GM12874 (cell line): ENCODE data around the gene ANK3.

Experiments used
- TF ChIP-seq, protein P1 (sequence below): IDR thresholded peaks from 2 replicates; pipeline ENCODE4 v1.5.1; 2011; ENCODE audit warnings: low read depth, mild to moderate bottlenecking, control low read depth, low read length, moderate library complexity; ENCODE audit not compliant: insufficient read depth

Gene ANK3

DNA sequence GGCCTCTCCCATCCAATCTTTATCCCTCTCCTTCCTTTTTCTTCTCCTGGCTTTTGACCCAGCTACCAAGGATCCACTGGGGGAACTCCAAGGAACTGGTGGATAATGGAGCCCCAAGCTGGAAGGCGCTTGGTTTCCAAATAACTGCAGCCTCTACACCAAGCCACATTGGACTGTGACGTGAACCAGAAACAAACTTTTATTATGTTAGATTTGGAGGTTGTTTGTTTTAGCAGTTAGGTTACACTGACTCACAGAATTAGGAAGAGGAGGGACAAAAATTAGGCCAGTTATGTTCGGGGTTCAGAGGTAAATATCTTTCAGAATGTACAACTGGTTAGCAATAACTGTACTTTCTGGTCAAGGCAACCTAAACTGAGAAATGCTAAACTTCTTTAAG is 21.3 kb upstream of the ANK3 start:
- TF ChIP-seq, protein P1, sequence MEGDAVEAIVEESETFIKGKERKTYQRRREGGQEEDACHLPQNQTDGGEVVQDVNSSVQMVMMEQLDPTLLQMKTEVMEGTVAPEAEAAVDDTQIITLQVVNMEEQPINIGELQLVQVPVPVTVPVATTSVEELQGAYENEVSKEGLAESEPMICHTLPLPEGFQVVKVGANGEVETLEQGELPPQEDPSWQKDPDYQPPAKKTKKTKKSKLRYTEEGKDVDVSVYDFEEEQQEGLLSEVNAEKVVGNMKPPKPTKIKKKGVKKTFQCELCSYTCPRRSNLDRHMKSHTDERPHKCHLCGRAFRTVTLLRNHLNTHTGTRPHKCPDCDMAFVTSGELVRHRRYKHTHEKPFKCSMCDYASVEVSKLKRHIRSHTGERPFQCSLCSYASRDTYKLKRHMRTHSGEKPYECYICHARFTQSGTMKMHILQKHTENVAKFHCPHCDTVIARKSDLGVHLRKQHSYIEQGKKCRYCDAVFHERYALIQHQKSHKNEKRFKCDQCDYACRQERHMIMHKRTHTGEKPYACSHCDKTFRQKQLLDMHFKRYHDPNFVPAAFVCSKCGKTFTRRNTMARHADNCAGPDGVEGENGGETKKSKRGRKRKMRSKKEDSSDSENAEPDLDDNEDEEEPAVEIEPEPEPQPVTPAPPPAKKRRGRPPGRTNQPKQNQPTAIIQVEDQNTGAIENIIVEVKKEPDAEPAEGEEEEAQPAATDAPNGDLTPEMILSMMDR, result no peak

DNA sequence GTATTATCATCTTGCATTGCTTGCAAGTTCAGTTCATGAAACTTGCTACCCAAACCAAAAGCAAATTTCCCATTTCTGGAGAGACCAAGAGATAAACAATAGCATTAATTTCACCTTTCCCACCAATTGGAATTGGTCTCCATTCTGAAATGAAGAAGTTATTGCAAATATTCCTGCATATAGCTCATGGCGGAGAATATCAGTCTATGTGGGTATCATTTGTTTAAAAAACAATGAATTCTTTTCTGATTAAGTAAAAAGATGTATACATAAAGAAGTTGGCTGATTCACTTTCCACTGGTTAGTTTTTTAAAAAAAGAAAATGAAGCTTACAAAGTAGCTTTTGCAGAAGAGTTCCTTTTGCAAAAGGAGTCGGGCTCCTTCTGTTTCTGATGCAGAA is 19.5 kb upstream of the ANK3 start:
- TF ChIP-seq, protein P1, result no peak

DNA sequence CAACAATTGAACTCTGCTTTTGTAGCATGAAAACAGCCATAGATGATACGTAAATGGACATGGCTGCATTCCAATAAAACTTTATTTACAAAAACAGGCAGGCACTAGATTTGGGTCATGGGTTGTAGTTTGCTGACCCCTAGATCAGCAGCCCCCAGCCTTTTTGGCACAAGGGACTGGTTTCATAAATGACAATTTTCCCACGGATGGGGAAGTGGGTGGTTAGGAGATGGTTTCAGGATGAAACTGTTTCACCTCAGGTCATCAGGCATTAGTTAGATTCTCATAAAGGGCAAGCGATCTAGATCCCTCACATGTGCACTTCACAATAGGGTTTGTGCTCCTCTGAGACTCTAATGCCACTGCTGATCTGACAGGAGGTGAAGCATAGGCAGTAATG is 16.5 kb upstream of the ANK3 start:
- TF ChIP-seq, protein P1, result no peak

DNA sequence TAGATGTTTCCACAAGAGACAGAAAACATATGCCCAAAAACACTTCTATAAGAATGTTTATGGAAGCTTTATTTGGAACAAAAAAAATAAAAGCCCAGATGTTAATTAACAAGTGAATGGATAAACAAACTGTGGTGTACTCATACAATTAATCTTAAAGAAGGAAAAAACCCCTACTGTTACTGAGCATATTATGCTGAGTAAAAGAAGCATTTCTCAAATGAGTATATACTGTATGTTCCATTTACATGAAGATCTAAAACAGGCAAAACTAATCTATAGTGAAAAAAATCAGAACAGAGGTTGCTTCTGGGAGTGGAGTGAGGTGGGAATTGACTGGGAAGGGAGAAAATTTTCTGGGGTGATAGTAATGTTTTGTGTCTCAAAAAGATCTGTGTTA is 15.5 kb upstream of the ANK3 start:
- TF ChIP-seq, protein P1, result no peak

DNA sequence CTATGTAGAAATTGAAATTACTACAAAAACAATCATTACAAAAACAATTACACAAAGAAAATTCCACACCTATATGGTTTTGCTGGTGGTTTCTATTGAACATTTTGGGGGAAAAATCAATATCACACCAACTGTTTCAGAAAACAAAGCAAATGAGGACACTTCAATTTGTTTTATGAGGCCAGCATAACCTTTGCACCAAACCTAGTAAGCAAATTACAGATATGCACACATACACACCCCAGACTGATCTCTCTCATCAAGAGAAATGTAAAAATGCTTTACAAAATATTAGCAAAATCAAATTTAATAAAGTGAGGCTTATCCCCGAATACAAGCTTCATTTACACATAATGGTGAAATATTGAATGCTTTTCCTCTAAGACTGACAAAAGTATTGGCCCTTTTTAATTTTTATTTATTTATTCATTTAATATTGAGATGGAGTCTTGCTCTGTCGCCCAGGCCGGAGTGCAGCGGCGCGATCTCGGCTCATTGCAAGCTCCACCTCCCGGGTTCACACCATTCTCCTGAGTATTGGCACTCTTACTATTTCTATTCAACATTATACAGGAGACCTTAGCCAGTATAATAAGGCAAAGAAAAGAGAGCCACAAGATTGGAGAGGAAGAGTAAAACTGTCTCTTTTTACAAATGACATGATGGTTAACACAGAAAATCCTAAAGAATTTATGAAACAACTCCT is 13.6 kb upstream of the ANK3 start:
- TF ChIP-seq, protein P1, result no peak

DNA sequence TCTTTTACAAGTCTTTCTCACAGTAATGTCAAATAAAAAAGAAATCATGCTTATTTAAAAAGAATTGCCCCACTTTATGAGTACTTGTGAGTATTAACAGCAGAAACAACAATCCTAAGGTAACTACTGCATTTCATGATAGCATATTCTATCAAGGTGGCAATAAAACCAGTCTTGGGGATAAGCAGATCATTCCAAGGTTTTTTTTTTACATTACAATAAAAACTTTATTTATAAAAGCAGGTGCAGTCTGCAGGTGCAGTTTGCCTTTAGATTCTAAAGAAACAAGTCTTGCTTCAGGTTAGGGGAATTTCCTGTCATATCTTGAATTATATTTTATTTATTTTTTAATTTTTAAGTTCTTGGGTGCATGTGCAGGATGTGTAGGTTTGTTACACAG is 10.7 kb upstream of the ANK3 start:
- TF ChIP-seq, protein P1, result no peak

DNA sequence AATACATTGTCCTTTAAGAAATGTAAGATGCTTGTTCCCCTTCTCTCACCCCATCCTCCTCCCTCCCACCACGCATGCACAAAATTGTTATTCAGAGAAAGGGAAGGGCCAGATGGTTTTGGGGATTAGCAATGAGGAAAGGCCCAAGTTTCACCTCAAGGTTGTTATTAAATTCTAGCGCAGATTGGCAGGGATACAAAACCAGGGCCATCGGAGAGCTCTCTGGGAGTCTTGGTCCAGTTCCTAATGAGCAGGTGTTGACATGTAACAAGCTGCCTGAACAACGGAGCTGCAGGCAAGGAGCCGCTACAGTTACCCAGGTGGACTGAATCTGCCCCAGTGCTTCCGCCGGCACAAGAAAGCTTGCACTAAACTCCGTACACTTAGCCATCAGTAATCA is 9.7 kb upstream of the ANK3 start:
- TF ChIP-seq, protein P1, result no peak
